HUES6 (cell line): ENCODE data around the gene FOLR1.

Source experiments
- H3K27ac ChIP-seq: 2 replicates; pipeline ENCODE4 v1.7.0; 2013; ENCODE audit warnings: low read depth, mild to moderate bottlenecking, low read length, inconsistent platforms
- H3K27me3 ChIP-seq: 2 replicates; pipeline ENCODE4 v1.6.1; 2013; ENCODE audit warnings: low read length; ENCODE audit not compliant: control insufficient read depth, insufficient read depth
- H3K36me3 ChIP-seq: 2 replicates; pipeline ENCODE4 v1.6.1; 2013; ENCODE audit warnings: low read length; ENCODE audit not compliant: control insufficient read depth, insufficient read depth
- H3K4me1 ChIP-seq: 2 replicates; pipeline ENCODE4 v1.6.1; 2013; ENCODE audit warnings: low read length; ENCODE audit not compliant: control insufficient read depth, insufficient read depth
- H3K4me3 ChIP-seq: 2 replicates; pipeline ENCODE4 v1.5.1; 2013; ENCODE audit warnings: low read depth, low read length
- H3K9ac ChIP-seq: one replicate; pipeline ENCODE4 v1.6.1; 2013; ENCODE audit warnings: mild to moderate bottlenecking, low read length
- H3K9me3 ChIP-seq: 2 replicates; pipeline ENCODE4 v1.6.1; 2013; ENCODE audit warnings: low read depth, low read length; ENCODE audit not compliant: control insufficient read depth, insufficient read depth

Gene FOLR1

GRCh38 chr11:72232260-72233055, 40.5 kb downstream of the FOLR1 start:
- H3K4me3 ChIP-seq = no peak overlapping the region
- no peaks in the 10 kb centered on the region for H3K9me3 ChIP-seq
- no peak overlapping the region for H3K27ac ChIP-seq
- no peaks in the 10 kb centered on the region for H3K27me3 ChIP-seq
- no peak overlapping the region for H3K9ac ChIP-seq
- H3K36me3 ChIP-seq = peaks cover 99% of the 10 kb centered on the region
- H3K4me1 ChIP-seq = peaks cover 4% of the 10 kb centered on the region

DNA sequence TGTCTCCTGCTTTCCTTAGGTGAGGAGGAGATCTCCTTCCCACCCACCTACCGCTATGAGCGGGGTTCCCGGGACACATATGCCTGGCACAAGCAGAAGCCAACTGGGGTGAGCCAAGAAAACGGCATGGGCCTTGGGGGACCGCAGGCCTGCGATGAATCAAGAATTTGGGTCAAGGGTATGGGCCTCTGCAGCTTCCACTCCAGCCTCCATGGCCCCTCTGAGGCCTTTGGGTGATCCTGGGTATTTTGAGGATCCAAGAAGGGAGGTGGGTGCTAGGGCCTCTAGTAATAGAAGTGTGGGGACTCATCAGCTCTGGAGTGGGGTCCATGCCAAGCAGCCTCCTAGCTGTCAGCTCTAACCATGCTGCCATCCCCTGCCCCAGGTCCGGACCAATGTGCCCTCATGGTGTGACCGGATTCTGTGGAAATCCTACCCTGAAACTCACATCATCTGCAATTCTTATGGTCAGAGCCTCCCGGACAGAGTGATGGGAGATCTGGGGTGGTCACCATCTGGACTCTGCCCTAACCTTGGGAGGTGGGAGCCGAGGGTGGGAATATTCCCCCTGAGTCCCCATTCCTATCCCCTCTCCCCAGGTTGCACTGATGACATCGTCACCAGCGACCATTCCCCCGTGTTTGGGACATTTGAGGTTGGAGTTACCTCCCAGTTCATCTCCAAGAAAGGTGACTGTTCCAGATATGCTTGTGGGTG, 41.3 kb downstream of the FOLR1 start:
- peaks cover 96% of the 10 kb centered on the region for H3K36me3 ChIP-seq
- no peak overlapping the region for H3K27ac ChIP-seq
- no peak overlapping the region for H3K4me3 ChIP-seq
- H3K9me3 ChIP-seq = no peaks in the 10 kb centered on the region
- no peak overlapping the region for H3K9ac ChIP-seq
- H3K4me1 ChIP-seq = peaks cover 10% of the 10 kb centered on the region
- H3K27me3 ChIP-seq = no peaks in the 10 kb centered on the region

- Histone ChIP-seq H3K9ac (no peak overlapping the region), H3K9me3 (no peaks in the 10 kb centered on the region), H3K36me3 (peaks cover 88% of the 10 kb centered on the region)
These were observed 42.0 kb downstream of the FOLR1 start for GRCh38 chr11:72233773-72234513.

DNA sequence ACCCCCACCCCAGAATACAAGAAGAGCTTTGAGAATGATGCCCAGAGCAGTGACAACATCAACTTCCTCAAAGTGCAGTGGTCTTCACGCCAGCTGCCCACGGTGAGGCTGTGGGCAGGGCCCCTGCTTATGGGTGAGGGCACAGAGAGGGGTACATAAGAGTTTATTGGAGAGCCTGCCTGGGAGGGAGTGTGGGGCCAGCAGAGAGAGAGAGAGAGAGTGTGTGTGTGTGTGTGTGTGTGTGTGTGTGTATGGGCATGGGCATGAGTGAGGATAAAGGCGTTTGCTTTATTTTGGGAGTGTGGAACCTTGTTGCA, 42.5 kb downstream of the FOLR1 start:
- Histone ChIP-seq H3K4me1 (peaks cover 18% of the 10 kb centered on the region), H3K9ac (no peak overlapping the region), H3K27ac (no peak overlapping the region), H3K27me3 (peaks cover 8% of the 10 kb centered on the region), H3K9me3 (no peaks in the 10 kb centered on the region), H3K36me3 (peaks cover 83% of the 10 kb centered on the region), H3K4me3 (no peak overlapping the region)

More at GRCh38 chr11:72233773-72234513, 42.0 kb downstream of the FOLR1 start:
- H3K27me3 ChIP-seq = peaks cover 3% of the 10 kb centered on the region; the same call in 1 of the 2 replicates
- H3K4me3 ChIP-seq = no peak overlapping the region
- H3K27ac ChIP-seq = no peak overlapping the region
- H3K4me1 ChIP-seq = peaks cover 15% of the 10 kb centered on the region

- H3K9ac ChIP-seq = no peak overlapping the region
- H3K36me3 ChIP-seq = peaks cover 78% of the 10 kb centered on the region
- no peak overlapping the region for H3K27ac ChIP-seq
- H3K4me3 ChIP-seq = no peak overlapping the region
- H3K4me1 ChIP-seq = peaks cover 19% of the 10 kb centered on the region
- peaks cover 13% of the 10 kb centered on the region for H3K27me3 ChIP-seq
- H3K9me3 ChIP-seq = no peaks in the 10 kb centered on the region
These were observed 43.0 kb downstream of the FOLR1 start for GRCh38 chr11:72234920-72235319.

DNA sequence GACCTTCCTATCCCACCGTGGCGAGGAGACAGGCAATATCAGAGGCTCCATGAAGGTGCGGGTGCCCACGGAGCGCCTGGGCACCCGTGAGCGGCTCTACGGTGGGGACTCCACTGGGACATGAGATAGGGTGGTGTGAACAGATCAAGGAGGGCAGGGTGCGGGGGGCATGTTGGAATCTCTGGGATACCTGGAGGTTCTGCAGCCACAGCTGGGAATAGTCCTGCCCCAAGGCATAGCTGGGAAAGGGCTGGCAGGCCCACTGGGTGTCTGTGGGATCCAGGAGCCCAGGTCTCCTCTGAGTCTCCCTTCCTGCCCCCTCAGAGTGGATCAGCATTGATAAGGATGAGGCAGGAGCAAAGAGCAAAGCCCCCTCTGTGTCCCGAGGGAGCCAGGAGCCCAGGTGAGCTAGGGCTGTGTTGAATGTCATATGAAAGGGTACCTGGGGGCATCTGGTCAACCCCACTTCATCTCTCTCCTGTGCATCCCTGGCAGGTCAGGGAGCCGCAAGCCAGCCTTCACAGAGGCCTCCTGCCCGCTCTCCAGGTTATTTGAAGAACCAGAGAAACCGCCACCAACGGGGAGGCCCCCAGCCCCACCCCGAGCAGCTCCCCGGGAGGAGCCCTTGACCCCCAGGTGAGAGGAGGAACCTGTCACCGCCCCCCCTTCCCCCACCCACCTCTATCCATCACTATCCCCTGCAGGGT, 43.6 kb downstream of the FOLR1 start:
- Histone ChIP-seq H3K4me1 (peaks cover 25% of the 10 kb centered on the region), H3K27ac (no peak overlapping the region), H3K27me3 (peaks cover 18% of the 10 kb centered on the region), H3K4me3 (no peak overlapping the region), H3K9me3 (no peaks in the 10 kb centered on the region), H3K9ac (no peak overlapping the region), H3K36me3 (peaks cover 73% of the 10 kb centered on the region)

GRCh38 chr11:72236083-72236697, 44.2 kb downstream of the FOLR1 start:
- Histone ChIP-seq H3K36me3 (peaks cover 66% of the 10 kb centered on the region), H3K27me3 (peaks cover 25% of the 10 kb centered on the region), H3K27ac (no peak overlapping the region), H3K4me3 (no peak overlapping the region), H3K9me3 (no peaks in the 10 kb centered on the region), H3K9ac (no peak overlapping the region), H3K4me1 (peaks cover 30% of the 10 kb centered on the region)

GRCh38 chr11:72236774-72237111, 44.8 kb downstream of the FOLR1 start:
- Histone ChIP-seq H3K4me1 (peaks cover 30% of the 10 kb centered on the region), H3K27ac (no peak overlapping the region), H3K4me3 (no peak overlapping the region), H3K36me3 (peaks cover 60% of the 10 kb centered on the region), H3K9me3 (no peaks in the 10 kb centered on the region), H3K27me3 (peaks cover 31% of the 10 kb centered on the region), H3K9ac (no peak overlapping the region)

DNA sequence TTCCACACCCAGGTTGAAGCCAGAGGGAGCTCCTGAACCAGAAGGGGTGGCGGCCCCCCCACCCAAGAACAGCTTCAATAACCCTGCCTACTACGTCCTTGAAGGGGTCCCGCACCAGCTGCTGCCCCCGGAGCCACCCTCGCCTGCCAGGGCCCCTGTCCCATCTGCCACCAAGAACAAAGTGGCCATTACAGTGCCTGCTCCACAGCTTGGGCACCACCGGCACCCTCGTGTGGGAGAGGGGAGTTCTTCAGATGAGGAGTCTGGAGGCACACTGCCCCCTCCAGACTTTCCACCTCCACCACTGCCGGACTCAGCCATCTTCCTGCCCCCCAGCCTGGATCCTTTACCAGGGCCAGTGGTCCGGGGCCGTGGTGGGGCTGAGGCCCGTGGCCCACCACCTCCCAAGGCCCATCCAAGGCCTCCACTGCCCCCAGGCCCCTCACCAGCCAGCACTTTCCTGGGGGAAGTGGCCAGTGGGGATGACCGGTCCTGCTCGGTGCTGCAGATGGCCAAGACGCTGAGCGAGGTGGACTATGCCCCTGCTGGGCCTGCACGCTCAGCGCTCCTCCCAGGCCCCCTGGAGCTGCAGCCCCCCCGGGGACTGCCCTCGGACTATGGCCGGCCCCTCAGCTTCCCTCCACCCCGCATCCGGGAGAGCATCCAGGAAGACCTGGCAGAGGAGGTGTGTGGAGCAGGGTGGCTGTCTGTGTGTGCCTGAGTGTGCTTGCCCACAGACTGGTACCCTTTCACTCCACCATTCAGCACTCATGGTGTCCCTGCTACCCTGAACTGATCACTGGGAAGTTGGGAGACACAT, 45.4 kb downstream of the FOLR1 start:
- Histone ChIP-seq H3K4me1 (peaks cover 30% of the 10 kb centered on the region), H3K36me3 (peaks cover 54% of the 10 kb centered on the region), H3K9me3 (no peaks in the 10 kb centered on the region), H3K27me3 (peaks cover 37% of the 10 kb centered on the region), H3K9ac (no peak overlapping the region), H3K27ac (no peak overlapping the region), H3K4me3 (peak overlapping the region; percentile 28; the same call in 1 of the 2 replicates)

GRCh38 chr11:72238040-72238450, 46.1 kb downstream of the FOLR1 start:
- Histone ChIP-seq H3K4me3 (peak overlapping the region; percentile 47), H3K27me3 (peaks cover 44% of the 10 kb centered on the region), H3K4me1 (peaks cover 30% of the 10 kb centered on the region), H3K27ac (no peak overlapping the region), H3K36me3 (peaks cover 47% of the 10 kb centered on the region), H3K9ac (no peak overlapping the region), H3K9me3 (no peaks in the 10 kb centered on the region)
